Neural cell (in vitro differentiated cells): ENCODE measurements around the gene KRTAP10-1.

ENCODE experiments used
- CTCF ChIP-seq: fragments of 450-650 bp; IDR thresholded peaks from 2 replicates; pipeline ENCODE4 v1.5.1; 2014; ENCODE audit warnings: antibody characterized with exemption, mild to moderate bottlenecking, moderate library complexity; ENCODE audit not compliant: poor library complexity, severe bottlenecking
- EP300 ChIP-seq: fragments of 450-650 bp; conservative IDR thresholded peaks from 2 replicates; pipeline ENCODE4 v1.6.1; 2014; ENCODE audit warnings: antibody characterized with exemption, mild to moderate bottlenecking, moderate library complexity; ENCODE audit not compliant: poor library complexity, severe bottlenecking
- EZH2 ChIP-seq: fragments of 200-600, 300-800 bp; shearing (Covaris generic), sonication (generic); IDR thresholded peaks from 2 replicates; pipeline ENCODE4 v1.6.1; 2014; ENCODE audit warnings: antibody characterized with exemption, low read length, borderline replicate concordance, mild to moderate bottlenecking; ENCODE audit not compliant: insufficient read depth, poor library complexity, severe bottlenecking
- MXI1 ChIP-seq: fragments of 450-650 bp; conservative IDR thresholded peaks from 2 replicates; pipeline ENCODE4 v1.6.1; 2014; ENCODE audit warnings: antibody characterized with exemption, mild to moderate bottlenecking; ENCODE audit not compliant: poor library complexity, severe bottlenecking
- POLR2AphosphoS5 ChIP-seq: IDR thresholded peaks from 2 replicates; pipeline ENCODE4 v1.6.1; 2012
- RAD21 ChIP-seq: fragments of 450-650 bp; conservative IDR thresholded peaks from 2 replicates; pipeline ENCODE4 v1.6.1; 2014; ENCODE audit warnings: antibody characterized with exemption, mild to moderate bottlenecking, moderate library complexity
- REST ChIP-seq: IDR thresholded peaks from 2 replicates; pipeline ENCODE4 v1.6.1; 2012; ENCODE audit warnings: borderline replicate concordance
- SMC3 ChIP-seq: fragments of 450-650 bp; conservative IDR thresholded peaks from 2 replicates; pipeline ENCODE4 v1.6.1; 2014; ENCODE audit warnings: antibody characterized with exemption, mild to moderate bottlenecking, moderate library complexity; ENCODE audit not compliant: poor library complexity
- TAF1 ChIP-seq: IDR thresholded peaks from 2 replicates; pipeline ENCODE4 v1.6.1; 2012; ENCODE audit warnings: low read depth

- no peak for TF ChIP-seq CTCF
- no peak for TF ChIP-seq TAF1
- TF ChIP-seq RAD21, result no peak
- no peak for TF ChIP-seq EP300
- no peak for TF ChIP-seq EZH2
- no peak for TF ChIP-seq POLR2AphosphoS5
- TF ChIP-seq MXI1, result no peak
- no peak for TF ChIP-seq REST
- no peak for TF ChIP-seq SMC3
Observed at GRCh38 chr21:44575307-44576024, 35.5 kb upstream of the KRTAP10-1 start.
